SK-N-SH (cell line): ENCODE results near the gene C1QTNF8. TPM values are rescaled to one million over a fixed set of nuclear protein-coding genes. Genes with fewer than 3 reads are reported as not detected.

ENCODE experiments used
- CTCF ChIA-PET: fragments of 300-600, 350-600 bp; formaldehyde crosslinking; extraction: SDS; loops from one replicate; lab custom pipeline; 2021; lab: Yijun Ruan, JAX
- POLR2A ChIA-PET: fragments of 350-600 bp; sonication (Branson Sonifier 250); formaldehyde crosslinking; extraction: SDS; loops from one replicate; lab custom pipeline; 2020; ENCODE audit warnings: antibody characterized with exemption, inconsistent platforms; lab: Yijun Ruan, JAX
- DNase-seq: peaks from one replicate; pipeline ENCODE4 v3.0.0; 2012
- H2AFZ ChIP-seq: fragments of 200-600 bp; sonication (generic); 2 replicates; pipeline ENCODE4 v1.8.1; 2016; ENCODE audit warnings: antibody characterized with exemption, mild to moderate bottlenecking, low read depth
- H3F3A ChIP-seq: fragments of 200-600 bp; sonication (generic); replicated peaks from 2 replicates; pipeline ENCODE3; 2016; ENCODE audit warnings: antibody characterized with exemption, mild to moderate bottlenecking; ENCODE audit not compliant: insufficient read depth
- H3K27ac ChIP-seq, 2 experiments: fragments of 200-500 bp in 1 of 2; fragments of 200-600 bp in 1 of 2; sonication (Bioruptor generic) in 1 of 2; sonication (generic), shearing (Covaris generic) in 1 of 2; 2 replicates each; pipeline versions ENCODE4 v1.5.1 to v1.6.1; 2014 to 2016; ENCODE audit warnings: low read depth in 2 of 2, inconsistent platforms in 1 of 2, low read length in 1 of 2, mild to moderate bottlenecking in 1 of 2, mixed read lengths in 1 of 2
- H3K27me3 ChIP-seq: fragments of 200-600 bp; sonication (generic), shearing (Covaris generic); 2 replicates; pipeline ENCODE4 v1.6.1; 2016; ENCODE audit warnings: mixed run types; ENCODE audit not compliant: insufficient read depth
- H3K36me3 ChIP-seq, 2 experiments: fragments of 200-500 bp in 1 of 2; fragments of 200-600 bp in 1 of 2; sonication (Bioruptor generic) in 1 of 2; sonication (generic) in 1 of 2; replicated peaks in 1 of 2; 2 replicates each; pipeline versions ENCODE3 to v1.5.1; 2014 to 2016; ENCODE audit warnings: low read length in 1 of 2, mild to moderate bottlenecking in 1 of 2; ENCODE audit not compliant: insufficient read depth in 2 of 2, control insufficient read depth in 1 of 2
- H3K4me1 ChIP-seq, 2 experiments: fragments of 200-500 bp in 1 of 2; fragments of 200-600 bp in 1 of 2; sonication (Bioruptor generic) in 1 of 2; sonication (generic), shearing (Covaris generic) in 1 of 2; 2 replicates each; pipeline versions ENCODE4 v1.5.1 to v1.6.1; 2014 to 2016; ENCODE audit warnings: low read depth in 1 of 2, low read length in 1 of 2, mixed run types in 1 of 2; ENCODE audit not compliant: insufficient read depth in 2 of 2, control insufficient read depth in 1 of 2
- H3K4me2 ChIP-seq: fragments of 200-600 bp; sonication (generic), shearing (Covaris generic); 2 replicates; pipeline ENCODE4 v1.6.1; 2017; ENCODE audit warnings: mixed run types
- H3K4me3 ChIP-seq, 2 experiments: fragments of 200-500 bp in 1 of 2; fragments of 200-600 bp in 1 of 2; sonication (Bioruptor generic) in 1 of 2; sonication (generic), shearing (Covaris generic) in 1 of 2; 2 replicates each; pipeline versions ENCODE4 v1.5.1 to v1.8.1; 2014 to 2016; ENCODE audit warnings: low read depth in 2 of 2, inconsistent platforms in 1 of 2, low read length in 1 of 2, mild to moderate bottlenecking in 1 of 2, mixed read lengths in 1 of 2, moderate library complexity in 1 of 2
- H3K79me2 ChIP-seq: fragments of 200-600 bp; sonication (generic); 2 replicates; pipeline ENCODE4 v1.8.1; 2017; ENCODE audit warnings: mild to moderate bottlenecking; ENCODE audit not compliant: insufficient read depth
- H3K9ac ChIP-seq: fragments of 200-600 bp; sonication (generic); 2 replicates; pipeline ENCODE4 v1.6.1; 2017; ENCODE audit warnings: mixed run types
- H3K9me2 ChIP-seq: fragments of 200-600 bp; sonication (generic); 2 replicates; pipeline ENCODE4 v1.6.1; 2017; ENCODE audit warnings: mixed run types
- H3K9me3 ChIP-seq: fragments of 200-600 bp; sonication (generic); 2 replicates; pipeline ENCODE4 v1.6.1; 2017; ENCODE audit warnings: mixed run types, mild to moderate bottlenecking, moderate library complexity
- H4K20me1 ChIP-seq: fragments of 200-600 bp; sonication (generic); 2 replicates; pipeline ENCODE4 v1.6.1; 2017; ENCODE audit warnings: mild to moderate bottlenecking, mixed run types; ENCODE audit not compliant: insufficient read depth
- ELF1 ChIP-seq: IDR thresholded peaks from 2 replicates; pipeline ENCODE4 v1.4.0; 2012
- EZH2phosphoT487 ChIP-seq: fragments of 200-600 bp; sonication (generic); IDR thresholded peaks from 2 replicates; pipeline ENCODE4 v1.6.1; 2017; ENCODE audit warnings: low read depth, mixed run types, mild to moderate bottlenecking, antibody characterized with exemption, moderate library complexity, borderline replicate concordance
- FOSL2 ChIP-seq: IDR thresholded peaks from 2 replicates; pipeline ENCODE4 v1.4.0; 2012; ENCODE audit warnings: low read depth, mild to moderate bottlenecking, moderate library complexity, borderline replicate concordance
- GATA2 ChIP-seq: sonication (generic); formaldehyde crosslinking; IDR thresholded peaks from 2 replicates; pipeline ENCODE4 v1.5.0; 2020; ENCODE audit warnings: mild to moderate bottlenecking, missing genetic modification reagents
- JUND ChIP-seq: IDR thresholded peaks from 2 replicates; pipeline ENCODE4 v1.4.0; 2012
- MXI1 ChIP-seq: IDR thresholded peaks from 2 replicates; pipeline ENCODE4 v1.6.1; 2012; ENCODE audit warnings: mild to moderate bottlenecking, low read depth, low read length, improper control_type of control experiment
- NFIC ChIP-seq: IDR thresholded peaks from 2 replicates; pipeline ENCODE4 v1.4.0; 2012; ENCODE audit warnings: borderline replicate concordance
- NRF1 ChIP-seq: IDR thresholded peaks from 2 replicates; pipeline ENCODE4 v1.6.1; 2012; ENCODE audit warnings: low read depth, mild to moderate bottlenecking, low read length
- RCOR1 ChIP-seq: fragments of 150-350 bp; IDR thresholded peaks from 2 replicates; pipeline ENCODE4 v1.6.1; 2017; ENCODE audit warnings: antibody characterized with exemption, low read length
- SIN3A ChIP-seq: IDR thresholded peaks from 2 replicates; pipeline ENCODE4 v1.6.1; 2012; ENCODE audit warnings: low read depth, mild to moderate bottlenecking, low read length, moderate library complexity, borderline replicate concordance
- TAF1 ChIP-seq: IDR thresholded peaks from 2 replicates; pipeline ENCODE4 v1.6.1; 2012; ENCODE audit warnings: low read depth, mild to moderate bottlenecking, low read length, moderate library complexity, borderline replicate concordance
- TCF12 ChIP-seq: IDR thresholded peaks from 2 replicates; pipeline ENCODE4 v1.4.0; 2012
- TEAD4 ChIP-seq: IDR thresholded peaks from 2 replicates; pipeline ENCODE4 v1.4.0; 2012; ENCODE audit warnings: mild to moderate bottlenecking, borderline replicate concordance; ENCODE audit not compliant: insufficient read depth
- YY1 ChIP-seq: IDR thresholded peaks from 2 replicates; pipeline ENCODE4 v1.4.0; 2012; ENCODE audit warnings: low read depth, mild to moderate bottlenecking
- WGBS: methylation state at CpG from one replicate; pipeline ENCODE4 v1.1.6; 2017; ENCODE audit warnings: low lambda C conversion rate; 5-methylcytosine and 5-hydroxymethylcytosine counted together
- polyA plus RNA-seq, 3 experiments: library from polyadenylated mRNA; depleted of rRNA; stranded (reverse); fragments of >200 nt; gene quantifications; 2 replicates each; pipeline ENCODE4 v1.2.3, GENCODE V29; 2012
- TF ChIP-seq, protein P1 (sequence below): IDR thresholded peaks from 2 replicates; pipeline ENCODE4; 2012
- TF ChIP-seq, protein P2 (sequence below): fragments of 150-350 bp; IDR thresholded peaks from 2 replicates; pipeline ENCODE4 v1.6.1; 2017; ENCODE audit warnings: antibody characterized with exemption, low read length, low read depth, borderline replicate concordance
- TF ChIP-seq, protein P3 (sequence below): fragments of 150-350 bp; IDR thresholded peaks from 2 replicates; pipeline ENCODE4 v1.6.1; 2016; ENCODE audit warnings: mild to moderate bottlenecking, low read depth, low read length
- TF ChIP-seq, protein P4 (sequence below): fragments of 200-600 bp; sonication (generic); IDR thresholded peaks from 2 replicates; pipeline ENCODE4 v1.6.1; 2017; ENCODE audit warnings: antibody characterized with exemption, mild to moderate bottlenecking, moderate library complexity

Gene C1QTNF8
- polyA plus RNA-seq, 1 of the 3 experiments (the other 2 are of a cell fraction), result not detected

DNA sequence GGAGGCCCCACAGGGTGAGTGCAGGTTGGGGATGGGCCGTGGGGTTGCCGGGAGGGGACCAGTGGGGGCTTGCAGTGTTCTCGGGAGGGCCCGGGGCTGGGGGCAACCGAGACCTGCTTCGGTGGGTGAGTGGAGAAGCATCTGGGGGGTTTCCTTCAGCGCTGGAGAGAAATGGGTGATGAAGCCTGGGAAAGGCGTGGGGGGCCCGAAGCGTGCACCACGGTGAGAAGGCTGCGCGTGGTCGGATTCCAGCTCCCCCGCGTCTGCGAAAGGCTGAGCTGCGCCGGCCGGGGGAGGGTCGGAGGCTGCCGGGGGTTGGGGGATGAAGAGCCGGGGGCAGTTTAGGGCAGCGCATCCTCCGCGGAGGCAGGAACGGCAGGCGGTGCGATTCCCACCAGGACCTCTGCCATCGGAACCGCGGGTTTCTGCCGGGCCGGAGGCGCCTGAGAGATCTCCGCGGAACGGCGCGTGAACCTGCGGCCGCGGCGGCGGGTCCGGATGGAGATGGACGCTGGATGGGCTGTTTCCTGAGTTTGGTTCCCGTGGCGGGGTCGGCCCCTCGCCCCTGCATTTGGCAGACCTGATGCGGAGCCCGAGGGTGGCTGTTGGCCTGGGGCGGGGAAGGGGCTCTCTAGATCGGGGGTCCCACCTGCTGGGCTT is 30.4 kb downstream of the C1QTNF8 start:
- Histone ChIP-seq H3K79me2 (no peaks in the 10 kb centered on the region), H3K36me3 (no peaks in the 10 kb centered on the region), H3K4me2 (no peak overlapping the region), H3K4me3 (no peak overlapping the region), H3K9me3 (no peaks in the 10 kb centered on the region), H3K9me2 (no peaks in the 10 kb centered on the region), H3K27me3 (peaks cover 93% of the 10 kb centered on the region), H3K9ac (no peak overlapping the region), H3K27ac (no peak overlapping the region), H4K20me1 (no peaks in the 10 kb centered on the region), H3K4me1 (no peaks in the 10 kb centered on the region), H3F3A (no peaks in the 10 kb centered on the region), H2AFZ (no peak overlapping the region)
- TF ChIP-seq RCOR1 (no peak), YY1 (no peak), JUND (no peak), SIN3A (no peak), ELF1 (no peak), NFIC (no peak), TAF1 (no peak), FOSL2 (no peak), MXI1 (no peak), GATA2 (CRISPR knock-in tag) (no peak), TCF12 (no peak), NRF1 (no peak), TEAD4 (no peak), EZH2phosphoT487 (no peak)
- TF ChIP-seq, protein P1, sequence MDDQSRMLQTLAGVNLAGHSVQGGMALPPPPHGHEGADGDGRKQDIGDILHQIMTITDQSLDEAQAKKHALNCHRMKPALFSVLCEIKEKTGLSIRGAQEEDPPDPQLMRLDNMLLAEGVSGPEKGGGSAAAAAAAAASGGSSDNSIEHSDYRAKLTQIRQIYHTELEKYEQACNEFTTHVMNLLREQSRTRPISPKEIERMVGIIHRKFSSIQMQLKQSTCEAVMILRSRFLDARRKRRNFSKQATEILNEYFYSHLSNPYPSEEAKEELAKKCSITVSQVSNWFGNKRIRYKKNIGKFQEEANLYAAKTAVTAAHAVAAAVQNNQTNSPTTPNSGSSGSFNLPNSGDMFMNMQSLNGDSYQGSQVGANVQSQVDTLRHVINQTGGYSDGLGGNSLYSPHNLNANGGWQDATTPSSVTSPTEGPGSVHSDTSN, result no peak
- TF ChIP-seq, protein P2, sequence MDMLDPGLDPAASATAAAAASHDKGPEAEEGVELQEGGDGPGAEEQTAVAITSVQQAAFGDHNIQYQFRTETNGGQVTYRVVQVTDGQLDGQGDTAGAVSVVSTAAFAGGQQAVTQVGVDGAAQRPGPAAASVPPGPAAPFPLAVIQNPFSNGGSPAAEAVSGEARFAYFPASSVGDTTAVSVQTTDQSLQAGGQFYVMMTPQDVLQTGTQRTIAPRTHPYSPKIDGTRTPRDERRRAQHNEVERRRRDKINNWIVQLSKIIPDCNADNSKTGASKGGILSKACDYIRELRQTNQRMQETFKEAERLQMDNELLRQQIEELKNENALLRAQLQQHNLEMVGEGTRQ, result no peak
- TF ChIP-seq, protein P3, sequence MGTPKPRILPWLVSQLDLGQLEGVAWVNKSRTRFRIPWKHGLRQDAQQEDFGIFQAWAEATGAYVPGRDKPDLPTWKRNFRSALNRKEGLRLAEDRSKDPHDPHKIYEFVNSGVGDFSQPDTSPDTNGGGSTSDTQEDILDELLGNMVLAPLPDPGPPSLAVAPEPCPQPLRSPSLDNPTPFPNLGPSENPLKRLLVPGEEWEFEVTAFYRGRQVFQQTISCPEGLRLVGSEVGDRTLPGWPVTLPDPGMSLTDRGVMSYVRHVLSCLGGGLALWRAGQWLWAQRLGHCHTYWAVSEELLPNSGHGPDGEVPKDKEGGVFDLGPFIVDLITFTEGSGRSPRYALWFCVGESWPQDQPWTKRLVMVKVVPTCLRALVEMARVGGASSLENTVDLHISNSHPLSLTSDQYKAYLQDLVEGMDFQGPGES, result no peak
- TF ChIP-seq, protein P4, sequence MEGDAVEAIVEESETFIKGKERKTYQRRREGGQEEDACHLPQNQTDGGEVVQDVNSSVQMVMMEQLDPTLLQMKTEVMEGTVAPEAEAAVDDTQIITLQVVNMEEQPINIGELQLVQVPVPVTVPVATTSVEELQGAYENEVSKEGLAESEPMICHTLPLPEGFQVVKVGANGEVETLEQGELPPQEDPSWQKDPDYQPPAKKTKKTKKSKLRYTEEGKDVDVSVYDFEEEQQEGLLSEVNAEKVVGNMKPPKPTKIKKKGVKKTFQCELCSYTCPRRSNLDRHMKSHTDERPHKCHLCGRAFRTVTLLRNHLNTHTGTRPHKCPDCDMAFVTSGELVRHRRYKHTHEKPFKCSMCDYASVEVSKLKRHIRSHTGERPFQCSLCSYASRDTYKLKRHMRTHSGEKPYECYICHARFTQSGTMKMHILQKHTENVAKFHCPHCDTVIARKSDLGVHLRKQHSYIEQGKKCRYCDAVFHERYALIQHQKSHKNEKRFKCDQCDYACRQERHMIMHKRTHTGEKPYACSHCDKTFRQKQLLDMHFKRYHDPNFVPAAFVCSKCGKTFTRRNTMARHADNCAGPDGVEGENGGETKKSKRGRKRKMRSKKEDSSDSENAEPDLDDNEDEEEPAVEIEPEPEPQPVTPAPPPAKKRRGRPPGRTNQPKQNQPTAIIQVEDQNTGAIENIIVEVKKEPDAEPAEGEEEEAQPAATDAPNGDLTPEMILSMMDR, result no peak
- CTCF ChIA-PET, result interaction anchor here (1.8 to 3.7 kb wide), 2 partner anchors 10 to 16 kb away, joined by 4 to 18 read pairs; no protein-coding TSS in a partner anchor
- POLR2A ChIA-PET, result no interaction called here
- WGBS, result 33% methylated on average over 53 of the region's 55 CpGs
- no peak for DNase-seq
